ENCODE measurements around the gene EXOC6.

- TF ChIP-seq POLR2AphosphoS5 (IDR thresholded peaks at IDR 0.05; ENCODE audit: borderline replicate concordance, low read depth, low read length) (no peak), EZH2 (IDR thresholded peaks at IDR 0.05) (no peak)
Observed at GRCh38 chr10:92810934-92811532, 37.3 kb upstream of the EXOC6 start.

Measured in SK-N-MC (cell line).